ENCODE data around the gene MXD4. TPM values are rescaled to one million over a fixed set of nuclear protein-coding genes. Genes with fewer than 3 reads are reported as not detected.

MXD4 gene
- polyA plus RNA-seq, 1 donor (not counting 4 experiments of a cell fraction or from before 2014, with no cell fraction given), result 26.0 TPM

GRCh38 chr4:2303121-2303685, 41.3 kb upstream of the MXD4 start:
- dilution Hi-C loops (cut with MboI; ENCODE audit: extremely low pct_ligation_motif_present, low sequenced_read_pairs), result no loop called here
- H3K4me1 ChIP-seq (ENCODE audit: control insufficient read depth, extremely low read depth, insufficient read depth, low read length), result no peaks in the 10 kb centered on the region
- no peaks in the 10 kb centered on the region for H3K9me3 ChIP-seq (ENCODE audit: control insufficient read depth, low read depth, low read length)
- no peak overlapping the region for H3K27ac ChIP-seq (ENCODE audit: control insufficient read depth, insufficient read depth, low read length)
- no peaks in the 10 kb centered on the region for H3K36me3 ChIP-seq (ENCODE audit: control insufficient read depth in 2 of 2, extremely low read depth in 1 of 2, insufficient read depth in 2 of 2, low read length in 2 of 2)
- TF ChIP-seq, protein P1, sequence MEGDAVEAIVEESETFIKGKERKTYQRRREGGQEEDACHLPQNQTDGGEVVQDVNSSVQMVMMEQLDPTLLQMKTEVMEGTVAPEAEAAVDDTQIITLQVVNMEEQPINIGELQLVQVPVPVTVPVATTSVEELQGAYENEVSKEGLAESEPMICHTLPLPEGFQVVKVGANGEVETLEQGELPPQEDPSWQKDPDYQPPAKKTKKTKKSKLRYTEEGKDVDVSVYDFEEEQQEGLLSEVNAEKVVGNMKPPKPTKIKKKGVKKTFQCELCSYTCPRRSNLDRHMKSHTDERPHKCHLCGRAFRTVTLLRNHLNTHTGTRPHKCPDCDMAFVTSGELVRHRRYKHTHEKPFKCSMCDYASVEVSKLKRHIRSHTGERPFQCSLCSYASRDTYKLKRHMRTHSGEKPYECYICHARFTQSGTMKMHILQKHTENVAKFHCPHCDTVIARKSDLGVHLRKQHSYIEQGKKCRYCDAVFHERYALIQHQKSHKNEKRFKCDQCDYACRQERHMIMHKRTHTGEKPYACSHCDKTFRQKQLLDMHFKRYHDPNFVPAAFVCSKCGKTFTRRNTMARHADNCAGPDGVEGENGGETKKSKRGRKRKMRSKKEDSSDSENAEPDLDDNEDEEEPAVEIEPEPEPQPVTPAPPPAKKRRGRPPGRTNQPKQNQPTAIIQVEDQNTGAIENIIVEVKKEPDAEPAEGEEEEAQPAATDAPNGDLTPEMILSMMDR (optimal IDR thresholded peaks at IDR 0.05 in 1 of 3, IDR thresholded peaks at IDR 0.05 in 1 of 3, conservative IDR thresholded peaks at IDR 0.05 in 1 of 3; ENCODE audit: extremely low read depth in 1 of 3, insufficient read depth in 2 of 3, low read length in 3 of 3), result no peak
- TF ChIP-seq EZH2 (IDR thresholded peaks at IDR 0.05; ENCODE audit: low read length), result no peak
- DNase-seq (ENCODE audit: low read depth, low spot score) (no peak), FAIRE-seq (no peak)
- no peak overlapping the region for H3K9ac ChIP-seq (ENCODE audit: control insufficient read depth, extremely low read depth, insufficient read depth, low read length)
- peaks cover 9% of the 10 kb centered on the region for H3K27me3 ChIP-seq (ENCODE audit: control insufficient read depth, extremely low read depth, insufficient read depth, low read length)
- H3K4me3 ChIP-seq (ENCODE audit: control insufficient read depth in 2 of 3, extremely low read depth in 1 of 3, insufficient read depth in 2 of 3, low read depth in 1 of 3, low read length in 3 of 3), result no peak overlapping the region
- no peaks in the 10 kb centered on the region for H3K9me1 ChIP-seq (ENCODE audit: control insufficient read depth, extremely low read depth, insufficient read depth, low read length)
- no peak overlapping the region for H3K4me2 ChIP-seq (ENCODE audit: control insufficient read depth, extremely low read depth, insufficient read depth, low read depth, low read length)
- no peaks in the 10 kb centered on the region for H4K20me1 ChIP-seq (ENCODE audit: control insufficient read depth, extremely low read depth, insufficient read depth, low read length)
- no peaks in the 10 kb centered on the region for H3K79me2 ChIP-seq (ENCODE audit: control insufficient read depth, insufficient read depth, low read length)
- H2AFZ ChIP-seq (ENCODE audit: control insufficient read depth, low read length), result no peak overlapping the region

GRCh38 chr4:2302387-2303119, 40.6 kb upstream of the MXD4 start:
- no peak overlapping the region for H3K27ac ChIP-seq (ENCODE audit: control insufficient read depth, insufficient read depth, low read length)
- FAIRE-seq (no peak), DNase-seq (ENCODE audit: low read depth, low spot score) (no peak)
- TF ChIP-seq, protein P1 (optimal IDR thresholded peaks at IDR 0.05 in 1 of 3, IDR thresholded peaks at IDR 0.05 in 1 of 3, conservative IDR thresholded peaks at IDR 0.05 in 1 of 3; ENCODE audit: extremely low read depth in 1 of 3, insufficient read depth in 2 of 3, low read length in 3 of 3), result no peak
- TF ChIP-seq EZH2 (IDR thresholded peaks at IDR 0.05; ENCODE audit: low read length), result no peak
- H3K4me3 ChIP-seq (ENCODE audit: control insufficient read depth in 2 of 3, extremely low read depth in 1 of 3, insufficient read depth in 2 of 3, low read depth in 1 of 3, low read length in 3 of 3), result no peak overlapping the region
- H3K79me2 ChIP-seq (ENCODE audit: control insufficient read depth, insufficient read depth, low read length), result no peaks in the 10 kb centered on the region
- no peak overlapping the region for H2AFZ ChIP-seq (ENCODE audit: control insufficient read depth, low read length)
- H3K4me2 ChIP-seq (ENCODE audit: control insufficient read depth, extremely low read depth, insufficient read depth, low read depth, low read length), result no peak overlapping the region
- dilution Hi-C loops (cut with MboI; ENCODE audit: extremely low pct_ligation_motif_present, low sequenced_read_pairs), result no loop called here
- H3K9me3 ChIP-seq (ENCODE audit: control insufficient read depth, low read depth, low read length), result no peaks in the 10 kb centered on the region
- peaks cover 9% of the 10 kb centered on the region for H3K27me3 ChIP-seq (ENCODE audit: control insufficient read depth, extremely low read depth, insufficient read depth, low read length)
- no peaks in the 10 kb centered on the region for H3K9me1 ChIP-seq (ENCODE audit: control insufficient read depth, extremely low read depth, insufficient read depth, low read length)
- no peaks in the 10 kb centered on the region for H3K4me1 ChIP-seq (ENCODE audit: control insufficient read depth, extremely low read depth, insufficient read depth, low read length)
- H3K36me3 ChIP-seq (ENCODE audit: control insufficient read depth in 2 of 2, extremely low read depth in 1 of 2, insufficient read depth in 2 of 2, low read length in 2 of 2), result no peaks in the 10 kb centered on the region
- H4K20me1 ChIP-seq (ENCODE audit: control insufficient read depth, extremely low read depth, insufficient read depth, low read length), result no peaks in the 10 kb centered on the region
- no peak overlapping the region for H3K9ac ChIP-seq (ENCODE audit: control insufficient read depth, extremely low read depth, insufficient read depth, low read length)

All from keratinocyte (primary cell).